RWPE1 (cell line): Measurements from ENCODE around the gene BOD1.

Experiments
- CTCF ChIA-PET: fragments of 350-600 bp; sonication (Branson Sonifier 250); formaldehyde crosslinking; extraction: SDS; loops from one replicate; lab custom pipeline; 2021; lab: Yijun Ruan, JAX
- POLR2A ChIA-PET: fragments of 400-600 bp; formaldehyde crosslinking; extraction: SDS; loops from one replicate; lab custom pipeline; 2020; ENCODE audit warnings: antibody characterized with exemption; ENCODE audit not compliant: low non-redundant PET; lab: Yijun Ruan, JAX
- DNase-seq: peaks from one replicate; pipeline ENCODE4 v3.0.0; 2012; ENCODE audit warnings: low spot score
- H3K27ac ChIP-seq: fragments of 450-650 bp; 2 replicates; pipeline ENCODE4 v1.5.1; 2017
- CTCF ChIP-seq: fragments of 450-650 bp; conservative IDR thresholded peaks from 2 replicates; pipeline ENCODE4 v1.5.1; 2017; ENCODE audit warnings: low read depth, mild to moderate bottlenecking

BOD1 gene

GRCh38 chr5:173615884-173616576, 420 bp downstream of the BOD1 start:
- POLR2A ChIA-PET: interaction anchor here (0.5 to 0.6 kb wide), 2 partner anchors 90 to 276 kb away, joined by 3 read pairs; no protein-coding TSS in a partner anchor
- CTCF ChIA-PET: interaction anchor here (0.6 to 6.9 kb wide), 19 partner anchors 9 to 701 kb away, joined by 3 to 50 read pairs (median 4); no protein-coding TSS in a partner anchor
- peak; percentile 86 for DNase-seq
- peak; percentile 86 for TF ChIP-seq CTCF
- peak overlapping the region; percentile 81 for H3K27ac ChIP-seq

GRCh38 chr5:173614591-173614990, 1.9 kb downstream of the BOD1 start:
- no peak for DNase-seq
- TF ChIP-seq CTCF: no peak
- ChIA-PET CTCF (interaction anchor here (0.6 to 2.1 kb wide), 4 partner anchors 358 to 697 kb away, joined by 3 to 6 read pairs (median 4); no protein-coding TSS in a partner anchor), POLR2A (no interaction called here)
- no peak overlapping the region for H3K27ac ChIP-seq

- H3K27ac ChIP-seq: no peak overlapping the region
- ChIA-PET POLR2A (no interaction called here), CTCF (no interaction called here)
- DNase-seq: no peak
- TF ChIP-seq CTCF: no peak
Observed at GRCh38 chr5:173613433-173614159, 2.9 kb downstream of the BOD1 start.

- no peak for TF ChIP-seq CTCF
- no peak for DNase-seq
- CTCF ChIA-PET: interaction anchor here (1.1 kb wide), 1 partner anchor 21 kb away, joined by 4 read pairs; no protein-coding TSS in a partner anchor
- no peak overlapping the region for H3K27ac ChIP-seq
- POLR2A ChIA-PET: no interaction called here
Observed at GRCh38 chr5:173612948-173613347, 3.5 kb downstream of the BOD1 start.

GRCh38 chr5:173611706-173612105, 4.7 kb downstream of the BOD1 start:
- CTCF ChIA-PET: interaction anchor here (0.7 to 1.0 kb wide), 3 partner anchors 352 to 706 kb away, joined by 3 to 4 read pairs (median 3); no protein-coding TSS in a partner anchor
- DNase-seq: no peak
- no peak for TF ChIP-seq CTCF
- POLR2A ChIA-PET: no interaction called here
- H3K27ac ChIP-seq: no peak overlapping the region

- POLR2A ChIA-PET: interaction anchor here (0.6 kb wide), 1 partner anchor 1241 kb away, joined by 7 read pairs; no protein-coding TSS in a partner anchor
- CTCF ChIA-PET: interaction anchor here (0.6 kb wide), 1 partner anchor 309 kb away, joined by 3 read pairs; no protein-coding TSS in a partner anchor
- no peak for DNase-seq
- no peak overlapping the region for H3K27ac ChIP-seq
- TF ChIP-seq CTCF: no peak
Observed at GRCh38 chr5:173604141-173604540, 12.3 kb downstream of the BOD1 start.
